Epithelial cell of proximal tubule (primary cell): ENCODE data around the gene MAGI3. TPM values are rescaled to one million over a fixed set of nuclear protein-coding genes. Genes with fewer than 3 reads are reported as not detected.
"Not testable (repeated sequence)": the region's sequence is repeated elsewhere in the genome, so short reads cannot be mapped to it uniquely, and the experiment has no call there.

Source experiments
- DNase-seq: peaks from one replicate; pipeline ENCODE4 v3.0.0-alpha.2; 2011; ENCODE audit warnings: low read depth
- H3K4me3 ChIP-seq: 2 replicates; pipeline ENCODE4 v1.5.1; 2011; ENCODE audit warnings: low read depth, mild to moderate bottlenecking, low read length
- CTCF ChIP-seq: conservative IDR thresholded peaks from 2 replicates; pipeline ENCODE4 v1.5.1; 2012; ENCODE audit warnings: low read depth, mild to moderate bottlenecking, low read length
- total RNA-seq: library from RNA; depleted of rRNA; stranded (reverse); fragments of >200 nt; gene quantifications from 2 replicates; pipeline ENCODE4 v1.2.3, GENCODE V29; 2015

The MAGI3 gene
- total RNA-seq, 1 donor from 2014 or later: 7.0 TPM

- no peak for TF ChIP-seq CTCF
- DNase-seq: no peak
- no peak overlapping the region for H3K4me3 ChIP-seq
These were observed 203.4 kb downstream of the MAGI3 start for GRCh38 chr1:113593550-113594297.

- DNase-seq, H3K4me3 ChIP-seq: not testable (repeated sequence)
These were observed 214.2 kb downstream of the MAGI3 start for GRCh38 chr1:113604466-113604865.

- no peak for DNase-seq
- H3K4me3 ChIP-seq: no peak overlapping the region
- no peak for TF ChIP-seq CTCF
These were observed 214.8 kb downstream of the MAGI3 start for GRCh38 chr1:113605146-113605545.

- H3K4me3 ChIP-seq: no peak overlapping the region
- TF ChIP-seq CTCF: no peak
- DNase-seq: no peak
These were observed 218.1 kb downstream of the MAGI3 start for GRCh38 chr1:113608399-113608798.

- DNase-seq: no peak
- no peak overlapping the region for H3K4me3 ChIP-seq
- TF ChIP-seq CTCF: no peak
These were observed 220.1 kb downstream of the MAGI3 start for GRCh38 chr1:113610372-113610771.

- no peak for DNase-seq
- H3K4me3 ChIP-seq: no peak overlapping the region
- no peak for TF ChIP-seq CTCF
These were observed 225.1 kb downstream of the MAGI3 start for GRCh38 chr1:113615425-113615824.

GRCh38 chr1:113616156-113616555 is 225.8 kb downstream of the MAGI3 start:
- no peak overlapping the region for H3K4me3 ChIP-seq
- TF ChIP-seq CTCF: no peak
- DNase-seq: no peak
